GM21528 (cell line): ENCODE data around the gene RUNX2.

Source experiments
- ATAC-seq: cut with Tn5 transposase; IDR thresholded peaks from one replicate; pipeline ENCODE4 v1.9.1; 2021; ENCODE audit warnings: mild to moderate bottlenecking, moderate library complexity; ENCODE audit not compliant: unreplicated experiment, low FRiP score

Gene RUNX2

DNA sequence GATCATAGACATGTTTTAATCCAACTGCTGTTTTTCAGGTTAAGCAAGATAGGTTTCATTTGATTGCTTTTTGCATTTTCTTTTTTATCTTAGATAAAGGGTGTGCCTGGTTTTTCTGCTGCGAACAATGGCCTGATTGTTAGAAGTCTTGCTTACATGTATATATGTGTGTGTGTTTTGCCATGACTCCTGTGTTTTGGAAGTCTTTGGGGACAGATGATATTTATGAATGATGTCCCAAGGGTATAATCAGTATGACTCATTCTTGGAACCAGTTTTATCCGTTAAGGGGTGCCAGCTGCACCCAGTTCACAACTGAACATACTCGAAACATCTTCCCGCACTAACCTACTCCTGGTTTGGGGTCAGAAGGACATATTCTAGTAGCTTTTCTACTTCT lies 279.7 kb downstream of the RUNX2 start:
- ATAC-seq: no peak

DNA sequence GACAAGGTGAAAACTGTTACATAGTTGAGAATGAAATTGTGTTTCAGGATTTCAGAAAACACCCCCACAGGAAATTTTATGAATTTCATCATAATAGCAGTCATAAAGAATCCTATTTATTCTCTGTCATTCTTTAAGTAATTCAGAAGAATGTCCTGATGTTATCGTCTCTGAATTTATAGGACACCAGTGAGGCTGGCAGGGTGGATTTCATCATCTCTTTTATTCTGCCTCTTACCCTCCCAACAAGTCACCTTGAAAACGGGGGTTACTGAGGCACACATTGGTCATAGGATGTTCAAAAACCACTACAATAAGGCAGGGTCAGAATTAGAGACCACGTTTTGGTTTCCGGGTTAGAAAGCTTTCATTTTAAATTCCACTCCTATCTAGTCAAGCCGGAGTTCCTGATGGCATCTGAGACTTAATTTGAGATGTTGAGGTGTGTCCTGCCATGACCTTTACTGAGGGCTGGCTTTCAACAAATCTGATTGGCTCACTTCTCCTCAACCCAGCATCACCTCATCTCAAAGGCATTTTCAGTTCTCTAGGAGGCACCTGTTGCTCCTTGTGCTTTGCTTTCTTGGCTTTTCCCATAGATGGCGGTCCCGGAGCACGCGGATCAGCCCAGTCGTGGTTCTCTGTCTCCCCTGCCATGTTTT lies 280.3 kb downstream of the RUNX2 start:
- no peak for ATAC-seq

DNA sequence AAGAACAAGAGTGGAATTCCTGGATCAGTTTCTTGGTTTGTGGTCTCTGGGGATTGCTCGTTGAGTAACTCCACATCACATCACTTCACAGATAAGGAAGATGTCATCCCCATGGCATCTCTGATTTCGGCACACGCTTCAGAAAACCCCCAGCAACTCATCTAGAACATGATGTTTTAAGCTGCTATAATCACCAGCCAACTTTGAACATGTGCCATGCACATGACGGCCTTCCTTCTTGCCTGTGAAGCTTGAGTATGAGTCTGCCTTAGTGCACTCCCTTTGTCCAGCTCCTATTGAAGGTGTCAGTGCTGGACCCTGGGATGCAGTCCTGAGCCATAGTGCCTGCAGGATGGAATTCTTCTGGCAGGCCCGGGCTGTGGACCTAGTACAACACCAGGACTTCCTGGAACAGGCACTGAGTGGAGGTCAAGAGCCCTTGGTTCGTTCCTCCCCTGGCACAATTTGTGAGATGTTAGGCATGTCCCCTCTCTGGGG lies 281.1 kb downstream of the RUNX2 start:
- ATAC-seq: no peak

DNA sequence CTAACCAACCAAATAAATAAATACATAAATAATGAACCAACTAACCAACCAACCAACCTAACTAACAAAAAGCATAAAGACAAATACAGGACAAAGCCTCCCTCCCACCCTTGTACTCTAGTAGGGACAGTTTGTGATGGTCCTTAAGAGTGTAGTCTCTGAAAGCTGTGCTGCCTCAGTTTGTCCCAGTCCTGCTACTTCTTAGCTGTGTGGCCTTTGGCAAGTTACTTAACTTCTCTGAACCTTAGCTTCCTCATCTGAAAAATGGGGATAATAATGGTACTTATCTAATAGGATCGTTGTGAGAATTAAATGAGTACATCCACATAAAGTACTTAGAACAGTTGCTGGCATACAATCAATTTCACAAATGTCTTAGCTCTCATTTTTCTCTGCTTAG lies 282.2 kb downstream of the RUNX2 start:
- ATAC-seq: no peak

DNA sequence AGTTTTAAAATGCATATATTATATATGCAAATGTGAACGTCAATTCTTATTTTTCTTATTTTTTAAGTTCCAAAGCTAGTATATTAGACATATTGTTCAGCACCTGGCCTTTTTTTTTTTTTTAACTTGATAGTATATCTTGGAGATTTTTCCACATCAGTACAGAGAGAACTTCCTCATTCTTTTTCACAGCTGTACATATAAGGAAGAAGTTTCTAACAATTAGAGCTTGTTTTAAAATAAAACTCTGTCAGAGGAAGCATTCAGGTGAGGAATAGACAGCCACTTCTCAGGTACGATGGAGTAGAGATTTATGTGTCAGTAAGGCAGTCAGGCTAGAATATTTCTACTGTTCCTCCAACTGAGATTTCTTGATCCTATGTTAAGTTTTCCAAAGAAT lies 282.7 kb downstream of the RUNX2 start:
- ATAC-seq: no peak

DNA sequence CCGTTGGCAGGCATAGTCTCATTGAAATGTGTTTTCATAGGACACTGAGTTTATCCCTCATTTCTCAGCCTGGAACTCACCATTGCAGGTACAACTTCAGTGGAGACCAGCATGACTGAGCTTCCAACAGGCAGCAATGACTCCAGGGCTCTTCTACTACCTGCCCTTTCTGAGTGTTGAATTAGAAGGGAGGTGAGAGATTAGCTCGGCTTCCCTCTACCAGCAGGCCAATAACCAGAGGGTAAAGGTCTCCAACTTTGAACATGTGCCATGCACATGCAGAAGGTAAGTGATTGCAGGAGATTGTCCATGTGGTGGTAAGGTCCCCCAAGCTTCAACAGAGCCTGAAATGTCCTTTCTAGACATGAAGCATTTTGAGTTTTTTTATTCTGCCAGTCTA lies 283.4 kb downstream of the RUNX2 start:
- ATAC-seq: no peak

DNA sequence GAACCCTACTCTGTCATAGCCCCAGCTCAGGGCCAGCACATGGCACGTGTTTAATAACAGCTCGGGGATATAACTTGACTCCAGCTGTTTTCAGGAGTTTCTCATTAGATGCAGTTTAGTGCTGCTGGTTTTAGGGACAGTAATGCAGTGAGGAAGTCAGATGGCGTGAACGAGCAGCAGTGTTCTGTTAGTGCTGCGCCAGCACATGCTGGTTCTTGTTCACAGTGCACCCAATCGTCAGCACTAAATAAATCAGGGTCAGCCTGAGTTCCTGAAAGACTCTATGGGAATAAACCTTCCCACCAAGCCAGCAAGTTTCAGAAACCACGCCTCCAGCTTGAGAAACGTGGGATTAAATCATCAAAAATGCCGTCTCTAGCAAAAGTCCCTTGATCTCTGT lies 285.5 kb downstream of the RUNX2 start:
- ATAC-seq: no peak

DNA sequence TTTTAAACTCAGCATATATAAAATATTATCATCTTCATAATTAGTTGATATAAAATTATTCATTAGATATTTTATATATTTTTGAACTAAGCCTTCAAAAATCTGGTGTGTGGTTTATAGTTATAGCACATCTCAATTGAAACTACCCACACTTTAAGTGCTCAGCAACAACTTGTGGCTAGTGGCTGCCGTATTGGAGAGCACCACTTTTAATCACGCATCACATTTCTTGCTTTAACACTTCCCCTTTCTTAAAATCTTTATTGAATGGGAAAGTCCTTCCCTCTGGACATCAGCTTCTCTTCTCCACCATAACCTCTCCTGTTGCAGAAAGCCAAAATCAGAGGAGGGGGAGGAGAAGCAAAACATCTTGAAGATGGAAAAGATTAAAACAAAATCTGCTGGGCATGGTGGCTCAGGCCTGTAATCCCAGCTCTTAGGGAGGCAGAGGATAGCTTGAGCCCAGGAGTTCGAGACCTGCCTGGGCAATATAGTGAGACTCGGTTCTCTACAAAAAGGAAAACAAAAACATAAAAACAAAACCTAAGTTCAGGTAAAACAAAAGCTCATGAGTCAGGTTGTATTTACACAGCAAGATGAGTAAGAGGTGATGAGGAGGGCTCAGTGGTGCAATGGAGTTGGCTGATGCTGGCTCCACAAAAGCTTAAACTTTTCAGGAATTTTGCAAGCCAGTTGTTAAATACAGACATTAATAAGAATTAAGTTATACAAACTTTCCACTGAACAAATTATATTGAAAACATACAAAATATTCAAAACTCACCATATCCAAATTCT lies 286.6 kb downstream of the RUNX2 start:
- ATAC-seq: no peak

DNA sequence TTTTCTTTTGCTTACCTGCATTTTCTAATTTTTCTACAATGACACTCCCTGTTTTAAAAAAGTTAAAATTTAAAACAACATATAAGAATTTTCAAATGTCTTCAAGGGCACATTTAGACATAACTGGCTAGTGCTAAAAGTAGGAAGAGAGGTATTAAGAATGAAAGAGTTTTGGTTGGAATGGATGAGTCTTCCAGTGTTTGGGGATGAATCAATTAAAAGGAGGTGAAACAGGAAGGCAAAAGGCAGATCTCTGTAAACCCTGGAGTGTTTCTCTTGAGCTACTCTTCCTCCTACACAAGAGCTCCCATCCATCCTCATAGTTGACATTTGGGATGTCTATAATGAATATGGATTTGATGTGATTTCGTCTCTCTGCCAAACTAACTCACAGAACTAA lies 288.1 kb downstream of the RUNX2 start:
- no peak for ATAC-seq

DNA sequence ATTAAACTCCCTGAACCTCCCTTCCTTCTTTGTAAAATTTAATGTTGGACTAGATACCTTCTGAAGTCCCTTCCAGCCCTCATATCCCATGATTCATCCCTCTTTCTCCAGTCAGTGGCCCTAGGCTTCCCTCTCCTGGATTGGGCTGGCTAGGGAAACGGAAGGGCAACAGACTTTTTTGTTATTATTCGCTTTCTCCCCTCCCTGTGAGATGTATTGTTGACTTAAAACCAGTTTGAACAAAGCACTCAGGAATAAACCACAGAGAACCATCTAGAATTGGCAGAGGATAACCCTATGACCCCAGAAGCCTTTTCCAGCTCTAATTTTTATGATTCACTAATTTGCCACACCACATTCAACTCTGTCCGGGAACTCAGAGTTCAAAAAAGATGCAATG lies 289.3 kb downstream of the RUNX2 start:
- ATAC-seq: no peak

DNA sequence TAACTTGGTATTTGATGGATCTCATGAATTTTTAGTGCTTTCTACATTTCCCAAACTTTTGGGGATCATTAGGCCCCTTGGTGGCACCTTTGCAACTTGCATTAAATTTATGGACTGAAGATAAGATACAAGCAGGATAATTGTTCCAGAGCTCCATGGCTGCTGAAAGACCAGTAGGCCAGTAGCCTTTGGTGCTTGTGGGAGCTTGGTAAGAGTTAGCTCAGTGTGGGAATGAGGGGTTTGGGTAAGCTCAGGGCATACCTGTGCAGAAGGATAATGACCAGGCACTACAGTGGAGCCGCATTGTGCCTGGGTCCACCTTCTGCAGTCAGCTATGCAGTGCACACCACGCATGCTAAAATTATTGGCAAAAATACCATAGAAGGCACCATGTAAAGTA lies 290.1 kb downstream of the RUNX2 start:
- no peak for ATAC-seq

DNA sequence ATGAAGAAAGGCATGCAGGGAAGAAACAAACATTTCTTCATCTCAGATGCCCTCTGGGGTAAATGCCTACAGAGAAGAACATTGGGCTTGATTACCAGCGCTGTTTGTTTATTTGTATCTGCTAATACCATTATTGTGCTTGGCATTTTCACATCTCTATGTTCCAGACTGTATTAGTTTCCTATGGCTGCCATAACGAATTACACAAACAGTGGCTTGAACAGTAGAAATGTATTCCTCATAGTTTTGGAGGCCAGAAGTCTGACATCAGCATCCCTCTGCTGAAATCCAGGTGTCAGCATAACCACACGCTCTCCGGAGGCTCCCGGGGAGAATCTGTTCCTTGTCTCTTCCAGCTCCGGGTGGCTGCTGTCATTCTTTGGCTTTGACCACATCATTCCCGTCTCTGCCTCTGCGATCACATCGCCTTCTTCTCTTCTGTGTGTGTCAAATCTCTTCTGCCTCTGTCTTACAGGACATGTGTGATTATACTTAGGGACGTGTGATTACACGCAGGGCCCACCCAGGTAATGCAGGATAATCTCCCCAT lies 291.2 kb downstream of the RUNX2 start:
- ATAC-seq: no peak

DNA sequence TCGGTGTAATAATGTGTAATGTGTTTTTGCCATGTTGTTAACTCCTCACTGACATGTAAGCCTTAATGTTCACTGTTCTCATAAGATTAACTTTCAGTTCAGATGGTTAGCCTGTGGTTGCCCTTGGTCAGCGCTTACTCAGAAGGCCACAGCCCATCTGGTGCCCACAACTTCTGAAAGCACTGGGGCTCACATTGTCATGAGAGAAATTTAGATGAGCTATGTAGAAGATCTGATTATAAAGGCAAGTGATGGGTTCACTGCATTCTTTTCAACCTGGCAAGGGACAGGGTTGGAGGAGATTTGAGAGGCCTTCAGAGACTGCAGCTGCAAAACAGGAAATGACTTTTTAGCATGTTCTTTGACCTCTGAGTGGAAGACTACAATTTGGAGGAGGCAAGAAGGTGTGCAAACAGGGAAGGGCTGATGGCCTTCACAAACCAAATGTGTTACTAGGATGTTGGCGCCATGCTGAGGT lies 291.9 kb downstream of the RUNX2 start:
- ATAC-seq: no peak

DNA sequence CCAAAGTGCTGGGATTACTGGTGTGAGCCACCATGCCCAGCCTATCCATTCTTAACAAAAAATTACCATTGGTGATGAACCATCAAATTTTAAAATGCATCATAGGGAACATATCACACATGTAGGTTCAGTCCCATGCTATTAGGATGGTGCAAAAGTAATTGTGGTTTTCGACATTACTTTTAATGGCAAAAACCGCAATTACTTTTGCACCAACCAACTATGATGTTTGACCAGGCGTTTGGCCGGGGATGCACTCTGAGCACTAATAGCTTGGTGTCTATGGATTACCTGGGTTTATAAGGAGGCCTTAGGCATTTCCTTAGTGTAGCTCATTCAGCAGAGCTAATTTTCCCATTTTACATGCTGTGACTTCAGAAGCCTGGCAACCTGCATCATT lies 296.1 kb downstream of the RUNX2 start:
- no peak for ATAC-seq

DNA sequence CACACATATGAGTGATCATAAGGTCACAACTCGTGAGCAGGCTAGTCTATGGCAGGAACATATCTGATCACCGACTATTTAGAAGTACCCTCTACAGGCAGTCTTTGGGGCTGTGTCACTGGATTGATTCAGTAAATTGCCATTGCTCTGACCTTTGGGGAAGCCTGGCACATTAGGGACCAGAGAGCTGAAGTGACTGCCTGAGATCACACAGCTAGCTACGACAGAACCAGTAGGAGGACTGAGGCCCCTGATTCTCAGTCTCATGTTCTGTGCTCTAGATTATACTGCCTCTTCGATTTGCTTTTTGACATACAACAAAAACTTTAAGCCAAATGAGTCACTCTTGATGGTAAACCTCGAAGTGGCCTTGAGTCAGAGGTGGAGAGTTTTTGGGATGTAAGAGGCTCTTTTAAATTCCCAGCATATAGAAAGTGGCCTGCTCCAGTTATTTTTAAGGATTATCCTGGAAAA lies 297.1 kb downstream of the RUNX2 start:
- ATAC-seq: no peak

DNA sequence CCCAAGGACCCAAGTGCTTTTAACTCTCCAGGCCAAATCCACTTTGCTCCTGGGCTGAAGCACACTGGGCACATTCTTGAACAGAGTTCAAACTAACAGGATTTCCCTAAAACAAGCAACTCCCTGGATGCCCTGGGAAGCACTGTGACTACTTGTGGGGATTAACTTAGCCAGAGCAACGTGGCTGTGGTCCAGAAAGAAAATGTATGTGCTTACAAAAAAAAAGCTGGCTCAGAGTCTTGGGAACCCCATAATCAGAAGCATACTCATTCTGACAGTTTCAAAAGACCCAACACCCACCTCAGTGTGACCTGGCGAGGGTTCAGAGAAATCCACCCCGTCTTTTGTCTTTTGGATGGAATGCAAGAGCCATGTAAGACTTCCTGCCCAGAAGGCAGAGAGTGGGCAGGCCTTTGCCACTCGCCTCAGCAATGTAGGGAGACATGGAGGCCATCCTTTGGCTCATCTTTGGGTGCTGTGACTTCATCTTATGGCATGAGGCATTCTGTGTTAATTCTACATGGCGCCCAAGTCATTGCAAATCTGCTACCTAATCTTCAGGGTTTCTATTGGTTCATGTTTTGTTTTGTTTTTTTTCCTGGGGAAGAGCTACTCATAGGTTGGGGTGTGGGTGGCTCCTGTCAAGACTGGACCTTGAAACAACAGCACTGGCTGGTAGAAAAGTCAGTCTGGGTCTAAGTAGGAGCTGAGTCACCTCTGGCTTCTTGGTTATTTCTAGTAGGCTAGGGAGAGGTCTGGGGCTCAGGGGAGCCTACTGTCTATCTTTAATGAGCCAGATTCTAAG lies 298.2 kb downstream of the RUNX2 start:
- no peak for ATAC-seq

DNA sequence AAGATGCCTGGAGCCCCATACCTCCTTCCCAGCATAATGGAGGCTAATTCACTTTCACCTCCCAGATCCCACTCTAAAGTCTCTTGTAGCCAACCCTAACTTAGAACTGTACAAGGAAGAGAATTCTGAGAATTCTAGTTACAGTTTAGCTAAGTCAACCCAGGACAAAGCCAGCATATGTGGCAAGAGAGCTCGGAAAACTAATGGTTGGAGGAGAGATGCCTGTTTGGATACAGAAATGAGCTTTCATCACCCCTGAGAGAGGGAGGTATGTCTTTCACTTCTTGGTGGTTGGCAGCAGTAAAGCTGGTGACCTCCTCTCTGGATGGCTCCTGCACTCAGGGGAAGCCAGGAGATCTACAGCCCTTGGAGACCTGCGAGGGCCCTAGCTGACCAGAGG lies 302.2 kb downstream of the RUNX2 start:
- ATAC-seq: no peak

DNA sequence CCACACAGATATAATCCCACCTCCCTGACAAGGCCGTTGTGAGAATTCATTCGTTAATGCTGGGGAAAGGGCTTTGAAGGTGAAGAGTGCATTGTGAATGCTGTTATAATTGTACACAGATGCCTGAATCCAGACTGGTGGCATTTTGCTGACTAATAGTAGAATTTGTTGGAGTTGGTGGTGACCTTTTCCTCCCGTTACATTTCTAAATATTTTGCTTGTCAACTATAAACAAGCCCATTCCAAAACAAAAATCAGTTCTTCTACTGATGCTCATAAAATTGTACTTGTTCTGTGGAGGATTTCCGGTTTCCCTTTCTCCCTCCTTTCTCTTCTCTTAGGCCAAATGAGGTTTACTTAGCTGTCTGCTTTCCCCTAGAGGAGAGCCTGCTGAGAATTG lies 302.7 kb downstream of the RUNX2 start:
- ATAC-seq: no peak

DNA sequence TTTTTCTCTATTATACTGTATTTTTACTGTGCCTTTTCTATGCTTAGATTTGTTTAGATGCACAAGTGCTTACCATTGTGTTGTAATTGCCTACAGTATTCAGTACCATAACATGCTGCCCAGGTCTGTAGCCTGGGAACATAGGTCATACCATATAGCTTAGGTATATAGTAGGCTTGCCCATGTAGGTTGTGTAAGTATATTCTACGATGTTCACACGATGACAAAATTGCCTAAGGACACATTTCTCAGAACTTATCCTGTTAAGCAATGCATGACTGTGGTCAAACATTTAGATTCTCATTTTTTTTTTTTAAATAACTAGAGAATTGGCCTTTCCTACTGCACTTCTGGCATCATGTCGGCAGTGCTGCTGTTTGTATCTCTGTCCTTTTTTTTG lies 303.3 kb downstream of the RUNX2 start:
- ATAC-seq: no peak

DNA sequence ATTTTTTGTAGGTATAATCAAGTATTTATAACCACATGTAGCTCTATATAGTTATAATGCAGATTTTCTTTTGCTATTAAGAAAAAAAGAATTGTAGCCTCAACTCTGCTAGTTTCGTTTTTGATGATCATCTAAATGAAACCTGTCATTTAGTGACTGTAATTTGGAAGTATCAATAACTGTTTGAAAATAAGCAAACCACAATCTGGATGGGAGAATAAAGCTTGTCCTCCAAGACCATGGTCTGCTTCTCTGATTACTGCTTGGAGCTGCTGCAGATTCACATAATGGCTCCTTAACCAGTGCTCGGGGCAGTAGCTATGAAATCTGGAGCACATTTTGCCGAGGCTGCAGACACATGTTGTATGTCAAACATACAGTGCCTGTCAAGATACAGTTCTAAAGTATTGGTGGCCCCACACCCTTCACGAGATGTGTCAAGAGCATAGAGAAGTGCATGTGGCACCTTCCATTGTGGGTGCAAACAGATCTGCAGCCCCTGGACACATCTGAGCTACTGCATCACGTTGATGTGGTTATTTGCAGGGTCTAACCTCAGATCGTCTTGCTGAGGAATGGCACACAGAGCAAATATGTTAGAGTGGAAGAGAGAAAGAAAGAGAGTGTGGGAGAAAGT lies 305.3 kb downstream of the RUNX2 start:
- ATAC-seq: no peak
